Measurements from ENCODE around the gene MYO1B. TPM values are rescaled to one million over a fixed set of nuclear protein-coding genes. Genes with fewer than 3 reads are reported as not detected.
A peak's percentile ranks its signal among the peaks of the same experiment; 100 is the strongest.

The MYO1B gene
- total and polyA plus RNA-seq, 2 experiments from 2014 or later: 26.4 to 70.6 TPM

- Mint-ChIP-seq H3K9me3 (peaks cover 11% of the 10 kb centered on the region; the same call in 2 of the 3 replicates), H3K27ac (no peak overlapping the region), H3K36me3 (ENCODE audit: low read depth) (peaks cover 48% of the 10 kb centered on the region), H3K4me3 (no peak overlapping the region), H3K4me1 (peaks cover 14% of the 10 kb centered on the region; the same call in 2 of the 3 replicates), H3K27me3 (ENCODE audit: insufficient read depth, low read depth, poor library complexity) (peaks cover 3% of the 10 kb centered on the region)
- DNase-seq (ENCODE audit: low spot score): peak; percentile 65
- Histone ChIP-seq H3K27me3 (ENCODE audit: insufficient read depth) (no peaks in the 10 kb centered on the region), H3K4me1 (ENCODE audit: insufficient read depth) (peaks cover 8% of the 10 kb centered on the region; the same call in 1 of the 2 replicates), H3K9me2 (ENCODE audit: insufficient read depth) (no peaks in the 10 kb centered on the region), H3K27ac (ENCODE audit: low read depth) (peak overlapping the region; percentile 15; the same call in 1 of the 2 replicates), H3K4me3 (no peak overlapping the region), H3K79me2 (replicated peaks; ENCODE audit: insufficient read depth) (no peaks in the 10 kb centered on the region), H4K20me1 (replicated peaks; ENCODE audit: insufficient read depth) (no peaks in the 10 kb centered on the region), H2AFZ (no peak overlapping the region), H3F3A (replicated peaks; ENCODE audit: low read depth) (no peaks in the 10 kb centered on the region), H3K4me2 (no peak overlapping the region), H3K36me3 (ENCODE audit: insufficient read depth) (peaks cover 2% of the 10 kb centered on the region; the same call in 1 of the 2 replicates)
- TF ChIP-seq CTCF (conservative IDR thresholded peaks at IDR 0.05; ENCODE audit: low read depth in 2 of 2) (no peak), ETS1 (IDR thresholded peaks at IDR 0.05) (no peak), ZNF331 (CRISPR knock-in tag; IDR thresholded peaks at IDR 0.05; ENCODE audit: low read depth) (no peak), NANOG (IDR thresholded peaks at IDR 0.05; ENCODE audit: borderline replicate concordance) (no peak), STAT1 (IDR thresholded peaks at IDR 0.05; ENCODE audit: unreplicated experiment) (no peak), POLR2AphosphoS5 (IDR thresholded peaks at IDR 0.05; ENCODE audit: low read depth) (no peak), EZH2phosphoT487 (IDR thresholded peaks at IDR 0.05; ENCODE audit: unreplicated experiment) (no peak), ZNF462 (CRISPR knock-in tag; IDR thresholded peaks at IDR 0.05) (no peak), EZH2 (IDR thresholded peaks at IDR 0.05; ENCODE audit: low read depth, unreplicated experiment) (no peak), REST (IDR thresholded peaks at IDR 0.05; ENCODE audit: unreplicated experiment) (no peak), CREB1 (CRISPR knock-in tag; IDR thresholded peaks at IDR 0.05; ENCODE audit: low read depth) (no peak), ZNF114 (CRISPR knock-in tag; IDR thresholded peaks at IDR 0.05) (no peak), JUNB (IDR thresholded peaks at IDR 0.05; ENCODE audit: unreplicated experiment) (no peak)
- ATAC-seq: peak; percentile 79
Observed at GRCh38 chr2:191401287-191401686, 156.1 kb downstream of the MYO1B start.
